ENCODE measurements around the gene ZNF587B.
A peak's percentile ranks its signal among the peaks of the same experiment; 100 is the strongest.
"Not testable (repeated sequence)": the region's sequence is repeated elsewhere in the genome, so short reads cannot be mapped to it uniquely, and the experiment has no call there.

ZNF587B gene

DNA sequence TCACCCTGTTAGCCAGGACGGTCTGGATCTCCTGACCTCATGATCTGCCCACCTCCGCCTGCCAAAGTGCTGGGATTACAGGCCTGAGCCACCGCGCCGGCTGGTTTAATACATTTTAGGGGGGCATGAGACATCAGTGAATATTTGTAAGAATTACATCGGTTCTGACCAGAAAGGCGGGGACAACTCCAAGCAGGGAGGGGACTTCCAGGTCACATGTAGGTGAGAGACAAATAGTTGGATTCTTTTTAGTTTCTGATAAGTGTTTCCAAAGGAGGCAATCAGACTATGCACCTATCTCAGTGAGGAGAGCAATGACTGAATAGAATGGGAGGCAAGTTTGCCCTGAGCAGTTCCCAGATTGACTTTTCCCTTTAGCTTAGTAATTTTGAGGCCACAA lies 11.7 kb upstream of the ZNF587B start:
- no peak for DNase-seq (ENCODE audit: low read depth in 2 of 2)

DNA sequence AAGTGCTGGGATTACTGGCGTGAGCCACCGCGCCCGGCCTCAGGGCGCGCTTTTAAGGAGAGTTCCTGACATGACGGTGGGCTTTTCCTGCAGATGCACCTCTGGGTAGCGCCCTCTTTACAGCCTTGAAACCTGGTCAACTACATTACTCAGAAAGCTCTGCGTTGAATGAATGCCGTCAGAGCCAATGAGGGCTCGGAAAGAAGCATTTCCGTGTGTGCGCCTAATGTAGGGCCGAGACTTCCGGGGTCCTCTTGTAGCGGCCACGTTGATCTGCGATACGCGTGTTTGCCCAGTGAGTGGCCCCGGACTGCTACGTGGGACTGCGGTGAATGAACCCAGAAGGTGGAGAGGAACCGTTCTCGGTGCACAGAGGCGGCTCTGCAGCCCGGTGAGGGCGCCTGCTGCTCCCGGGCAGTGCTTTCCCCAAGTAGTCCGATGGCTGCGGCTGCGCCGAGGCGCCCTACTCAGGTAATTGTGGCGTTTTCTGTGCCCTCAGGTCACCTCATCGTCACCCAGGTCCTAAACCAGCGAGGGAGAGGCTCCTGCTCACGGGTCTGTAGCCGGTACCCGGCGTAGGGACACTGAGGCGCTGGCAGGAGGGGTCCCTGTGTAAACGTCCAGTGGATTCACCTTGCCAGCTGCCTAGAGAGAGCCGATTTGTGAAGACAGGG lies 10.5 kb upstream of the ZNF587B start:
- DNase-seq (ENCODE audit: low read depth in 2 of 2), result peak; percentile 61 to 64

DNA sequence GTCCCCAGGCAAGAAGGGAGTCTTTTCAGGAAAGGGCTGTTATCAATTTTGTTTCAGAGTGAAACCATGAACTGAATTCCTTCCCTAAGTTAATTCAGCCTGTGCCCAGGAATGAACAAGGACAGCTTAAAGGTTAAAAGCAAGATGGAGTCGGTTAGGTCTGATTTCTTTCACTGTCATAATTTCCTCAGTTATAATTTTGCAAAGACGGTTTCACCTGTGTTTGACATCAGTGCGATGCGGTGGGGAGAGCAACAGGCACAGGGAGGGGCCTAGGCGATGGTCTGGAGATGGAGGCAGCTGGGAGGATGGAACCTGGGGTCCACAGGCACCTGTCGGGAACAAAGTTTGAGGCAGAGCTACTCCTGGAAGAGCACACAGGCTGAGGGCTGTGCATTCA lies 9.5 kb upstream of the ZNF587B start:
- DNase-seq (ENCODE audit: low read depth in 2 of 2), result no peak

DNA sequence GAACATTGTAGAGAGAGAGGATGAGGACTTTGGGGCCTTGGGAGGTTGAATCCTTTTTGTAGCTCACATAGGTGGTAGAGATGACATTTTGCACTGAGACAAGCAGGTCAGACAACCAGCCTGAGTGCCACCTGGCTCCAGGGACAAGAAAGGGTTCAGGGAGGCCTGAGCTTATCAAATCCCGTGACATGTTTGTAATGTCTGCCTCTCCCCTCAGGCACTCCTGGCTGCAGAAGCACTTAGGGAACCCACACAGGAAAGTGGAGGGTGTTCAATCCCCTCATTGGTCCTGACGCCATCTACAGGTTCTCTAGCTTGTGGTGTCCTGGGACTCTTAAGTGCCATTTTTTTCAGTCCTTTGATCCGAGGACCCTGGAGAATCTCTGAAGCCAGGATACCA lies 9.0 kb upstream of the ZNF587B start:
- DNase-seq (ENCODE audit: low read depth in 2 of 2), result not testable (repeated sequence)

DNA sequence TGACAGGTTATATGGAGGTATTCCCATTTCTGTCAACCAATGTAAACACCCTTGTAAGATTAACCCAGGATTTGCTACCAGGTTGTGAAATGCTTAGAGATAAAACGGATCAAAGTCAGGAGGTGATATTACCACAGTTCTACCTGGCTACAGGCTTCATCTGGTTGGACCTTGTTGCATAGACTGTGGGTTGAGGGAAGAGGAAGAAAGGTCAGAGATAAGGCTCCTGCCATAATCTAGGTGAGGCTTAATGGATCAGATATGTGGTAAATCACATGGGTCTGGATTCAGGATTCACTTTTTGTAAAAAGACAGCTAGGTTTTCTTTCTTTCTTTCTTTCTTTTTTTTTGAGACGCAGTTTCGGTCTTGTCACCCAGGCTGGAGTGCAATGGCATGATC lies 8.6 kb upstream of the ZNF587B start:
- not testable (repeated sequence) for DNase-seq (ENCODE audit: low read depth in 2 of 2)

DNA sequence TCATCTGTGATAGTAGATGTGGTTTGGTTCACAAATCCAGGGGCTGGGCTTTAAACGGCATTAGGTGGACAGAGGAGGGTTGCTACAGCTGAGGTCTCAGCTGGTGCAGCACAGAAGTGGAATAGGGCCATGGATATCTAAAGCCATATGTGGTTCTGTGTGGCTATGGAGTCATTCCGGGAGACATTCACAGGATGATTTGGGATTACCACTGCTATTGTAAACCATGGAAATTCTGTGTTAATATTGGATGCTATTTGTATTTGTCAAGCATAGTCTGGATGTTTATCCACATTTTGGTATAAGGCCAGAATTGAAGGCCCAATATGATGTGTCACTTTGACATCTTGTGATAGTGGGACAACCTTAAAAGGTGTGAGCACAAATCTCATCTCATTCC lies 6.9 kb upstream of the ZNF587B start:
- not testable (repeated sequence) for DNase-seq (ENCODE audit: low read depth in 2 of 2)

DNA sequence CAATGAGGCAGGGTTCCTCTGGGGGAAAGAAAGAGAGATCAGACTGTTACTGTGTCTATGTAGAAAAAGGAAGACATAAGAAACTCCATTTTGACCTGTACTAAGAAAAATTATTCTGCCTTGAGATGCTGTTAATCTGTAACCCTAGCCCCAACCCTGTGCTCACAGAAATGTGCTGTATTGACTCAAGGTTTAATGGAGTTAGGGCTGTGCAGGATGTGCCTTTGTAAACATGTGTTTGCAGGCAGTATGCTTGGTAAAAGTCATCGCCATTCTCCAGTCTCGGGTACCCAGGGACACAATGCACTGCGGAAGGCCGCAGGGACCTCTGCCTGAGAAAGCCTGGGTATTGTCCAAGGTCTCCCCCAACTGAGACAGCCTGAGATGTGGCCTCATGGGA lies 6.5 kb upstream of the ZNF587B start:
- DNase-seq (ENCODE audit: low read depth in 2 of 2), result not testable (repeated sequence)

DNA sequence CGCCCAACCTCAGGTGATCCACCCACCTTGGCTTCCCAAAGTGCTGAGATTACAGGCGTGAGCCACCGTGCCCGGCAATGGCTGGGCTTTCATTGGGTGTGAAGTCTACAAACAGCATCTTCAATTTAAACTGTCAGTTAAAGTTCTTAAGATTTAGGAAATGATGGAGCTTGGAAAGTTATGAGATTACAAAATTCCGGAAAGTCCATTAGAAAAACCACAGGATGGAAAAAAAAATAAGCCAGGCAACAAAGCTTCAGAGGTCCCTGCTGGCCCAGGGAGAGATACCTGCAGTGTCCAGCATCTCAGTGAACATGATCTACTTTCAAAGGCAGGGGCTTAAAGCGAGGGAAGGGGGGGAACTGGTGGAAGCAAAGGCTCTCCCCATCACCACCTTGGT lies 4.6 kb upstream of the ZNF587B start:
- no peak for DNase-seq (ENCODE audit: low read depth in 2 of 2)

DNA sequence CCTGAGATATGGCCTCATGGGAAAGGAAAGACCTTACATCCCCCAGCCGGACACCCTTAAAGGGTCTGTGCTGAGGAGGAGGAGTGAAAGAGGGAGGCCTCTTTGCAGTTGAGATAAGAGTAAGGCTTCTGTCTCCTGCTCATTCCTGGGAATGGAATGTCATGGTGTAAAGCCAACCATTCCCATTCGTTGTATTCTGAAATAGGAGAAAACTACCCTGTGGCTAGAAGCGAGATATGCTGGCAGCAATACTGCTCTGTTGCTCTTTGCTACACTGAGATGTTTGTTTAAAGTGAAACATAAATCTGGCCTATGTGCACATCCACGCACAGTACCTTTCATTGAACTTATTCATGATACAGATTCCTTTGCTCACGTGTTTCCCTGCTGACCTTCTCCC lies 783 bp upstream of the ZNF587B start:
- no peak for DNase-seq (ENCODE audit: low read depth in 2 of 2)

DNA sequence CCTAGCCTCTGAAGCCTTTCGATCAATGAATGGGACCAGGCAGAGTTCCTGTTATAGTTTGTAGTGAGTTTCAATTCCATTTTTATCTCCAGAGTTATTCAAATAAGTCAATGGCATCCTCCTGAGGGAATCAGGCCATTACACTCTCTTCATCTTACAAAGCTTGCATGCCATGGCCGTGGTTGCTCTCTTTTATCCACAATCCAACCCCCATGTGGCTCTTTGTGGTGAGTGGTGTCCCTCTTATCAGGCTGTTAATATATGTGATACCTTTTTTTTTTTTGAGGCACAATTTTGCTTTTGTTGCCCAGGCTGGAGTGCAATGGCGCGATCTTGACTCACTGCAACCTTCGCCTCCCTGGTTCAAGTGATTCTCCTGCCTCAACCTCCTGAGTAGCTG lies 6.9 kb downstream of the ZNF587B start:
- DNase-seq (ENCODE audit: low read depth in 2 of 2), result not testable (repeated sequence)

DNA sequence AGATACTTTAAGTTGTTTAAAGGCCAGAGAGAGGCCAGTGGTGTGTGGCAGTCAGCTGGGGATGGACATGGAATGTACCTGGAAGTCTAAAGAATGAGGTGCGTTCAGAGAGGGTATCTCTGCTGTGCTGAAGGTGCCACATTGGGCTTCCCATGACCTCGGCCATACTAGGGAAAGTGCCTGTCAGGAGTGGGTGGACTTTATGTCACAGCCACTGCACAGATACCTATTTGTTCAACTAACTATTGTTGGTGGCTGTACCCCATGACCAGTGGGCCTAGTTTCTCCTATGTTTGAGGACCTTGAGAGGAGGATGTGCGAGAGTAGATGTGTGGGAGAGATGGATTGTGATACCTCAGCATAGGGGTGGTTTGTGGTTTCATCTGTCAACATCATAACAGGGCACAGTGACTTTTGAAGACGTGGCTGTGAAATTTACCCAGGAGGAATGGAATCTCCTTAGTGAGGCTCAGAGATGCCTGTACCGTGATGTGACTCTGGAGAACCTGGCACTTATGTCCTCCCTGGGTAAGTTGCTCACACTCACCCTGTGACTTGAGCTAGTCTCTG lies 8.6 kb downstream of the ZNF587B start:
- not testable (repeated sequence) for DNase-seq (ENCODE audit: low read depth in 2 of 2)

DNA sequence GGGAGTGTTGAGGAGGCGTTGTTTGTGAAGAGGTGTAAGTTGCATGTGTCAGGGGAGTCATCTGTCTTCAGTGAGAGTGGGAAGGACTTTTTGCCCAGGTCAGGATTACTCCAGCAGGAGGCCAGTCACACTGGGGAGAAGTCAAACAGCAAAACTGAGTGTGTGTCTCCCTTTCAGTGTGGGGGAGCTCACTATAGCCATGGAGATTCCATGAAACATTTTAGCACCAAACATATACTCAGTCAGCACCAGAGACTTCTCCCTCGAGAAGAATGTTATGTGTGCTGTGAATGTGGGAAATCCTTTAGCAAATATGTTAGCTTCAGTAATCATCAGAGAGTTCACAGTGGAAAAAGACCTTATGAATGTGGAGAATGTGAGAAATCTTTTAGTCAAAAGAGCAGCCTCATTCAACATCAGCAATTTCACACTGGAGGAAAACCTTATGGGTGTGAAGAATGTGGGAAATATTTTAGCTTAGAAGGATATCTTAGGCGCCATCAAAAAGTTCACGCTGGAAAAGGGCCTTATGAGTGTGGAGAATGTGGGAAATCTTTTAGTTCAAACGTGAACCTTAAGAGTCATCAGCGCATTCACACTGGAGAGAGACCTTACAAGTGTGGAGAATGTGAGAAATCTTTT lies 11.1 kb downstream of the ZNF587B start:
- no peak for DNase-seq (ENCODE audit: low read depth in 2 of 2)

DNA sequence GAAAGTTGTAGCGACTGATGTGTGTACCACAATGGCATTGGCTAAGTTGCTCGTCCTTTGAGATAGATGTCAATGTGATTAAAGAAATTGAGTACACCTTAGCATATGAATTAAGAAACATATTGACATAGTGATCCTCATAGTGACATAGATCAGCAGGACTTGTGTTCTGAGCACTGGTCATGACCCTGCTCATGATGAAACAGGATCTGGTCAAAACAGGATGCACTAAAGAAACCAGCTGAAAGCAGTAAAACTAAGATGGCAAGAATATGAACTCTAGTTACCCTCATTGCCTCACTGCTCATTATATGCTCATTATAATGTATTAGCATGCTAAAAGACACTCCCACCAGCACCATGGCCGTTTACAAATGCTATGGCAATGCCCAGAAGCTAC lies 17.1 kb downstream of the ZNF587B start:
- DNase-seq (ENCODE audit: low read depth in 2 of 2), result not testable (repeated sequence)

DNA sequence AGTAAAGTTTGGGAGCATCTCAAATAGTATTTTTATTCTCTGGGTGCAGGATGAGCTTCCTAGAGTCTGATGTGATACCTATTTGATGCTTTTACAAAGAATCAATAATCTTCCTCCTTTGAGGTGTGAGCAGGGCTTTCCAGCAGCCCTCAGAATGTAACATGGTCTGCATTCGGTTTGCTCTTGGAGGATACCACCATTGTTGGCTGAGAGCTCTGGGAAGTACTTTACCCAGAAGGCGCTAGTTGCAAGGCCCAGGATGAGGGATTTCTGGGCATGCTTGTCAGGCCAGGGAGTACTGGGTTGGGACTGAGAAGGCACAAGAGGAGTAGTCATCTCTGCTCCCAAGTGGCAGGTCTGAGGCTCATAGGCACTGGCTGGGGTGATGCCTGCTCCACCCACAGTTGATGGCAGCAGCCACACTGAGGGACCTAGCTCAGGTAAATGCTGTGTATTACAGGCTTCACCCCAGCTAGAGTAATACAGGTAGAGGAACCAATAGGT lies 19.1 kb downstream of the ZNF587B start:
- DNase-seq (ENCODE audit: low read depth in 2 of 2), result not testable (repeated sequence)

DNA sequence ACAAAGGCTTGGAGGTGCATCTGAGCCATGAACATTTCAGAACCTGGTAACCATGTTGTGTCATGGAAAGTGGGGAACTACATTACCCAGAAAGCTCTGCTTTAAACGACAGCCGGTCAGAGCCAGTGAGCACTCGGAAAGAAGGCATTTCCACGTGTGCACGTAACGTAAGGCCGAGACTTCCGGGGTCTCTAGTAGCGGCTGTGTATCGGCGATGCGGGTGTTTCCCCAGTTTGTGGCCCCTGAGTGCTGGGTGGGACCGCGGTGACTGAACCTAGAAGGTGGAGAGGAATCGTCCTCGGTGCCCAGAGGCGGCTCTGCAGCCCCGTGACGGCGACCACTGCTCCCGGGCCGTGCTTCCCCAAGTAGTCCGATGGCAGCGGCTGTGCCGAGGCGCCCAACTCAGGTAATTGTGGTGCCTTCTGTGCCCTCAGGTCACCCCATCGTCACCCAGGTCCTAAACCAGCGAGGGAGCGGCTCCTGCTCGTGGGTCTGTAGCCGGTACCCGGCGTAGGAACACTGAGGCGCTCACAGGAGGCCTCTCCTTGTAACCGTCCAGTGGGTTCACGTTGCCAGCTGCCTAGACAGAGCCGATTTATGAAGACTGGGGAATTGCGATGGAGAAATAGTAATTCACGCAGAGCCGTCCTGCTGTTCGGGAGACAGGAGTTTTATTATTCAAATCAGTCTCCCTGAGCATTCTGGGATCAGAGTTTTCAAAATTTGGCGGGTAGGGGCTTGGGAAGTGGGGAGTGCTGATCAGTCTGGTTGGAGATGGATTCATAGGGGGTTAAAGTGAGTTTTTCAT lies 19.8 kb downstream of the ZNF587B start, which contains the start of gene ZNF587:
Gene ZNF587 (plus strand): TSS at position 194 of the 808 bp plus-strand sequence. CDS start 180 bp downstream, at position 374.
- DNase-seq (ENCODE audit: low read depth in 2 of 2), result peak; percentile 61 to 63

DNA sequence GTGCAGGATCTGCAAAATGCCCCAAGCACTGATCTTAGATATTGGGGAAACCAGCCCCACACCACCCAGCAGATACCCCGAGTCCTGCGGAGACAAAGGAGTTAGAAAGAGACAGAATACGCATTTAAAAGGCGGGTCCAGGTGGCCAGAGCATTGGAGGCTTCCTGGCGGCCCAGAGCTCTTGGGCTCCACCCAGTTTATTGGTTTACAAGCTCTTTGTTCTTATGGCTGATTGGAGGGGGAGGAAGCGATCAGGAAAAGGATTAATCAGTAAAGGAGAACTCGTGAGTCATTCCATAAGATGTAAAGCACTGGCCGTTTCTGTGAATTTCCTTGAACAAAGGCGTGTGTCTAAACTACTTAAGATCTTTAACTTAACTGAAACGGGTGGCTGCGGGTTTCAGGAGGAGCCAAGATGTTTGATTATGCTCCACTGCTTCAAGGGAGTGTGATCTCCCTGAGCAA lies 20.5 kb downstream of the ZNF587B start:
- no peak for DNase-seq (ENCODE audit: low read depth in 2 of 2)

DNA sequence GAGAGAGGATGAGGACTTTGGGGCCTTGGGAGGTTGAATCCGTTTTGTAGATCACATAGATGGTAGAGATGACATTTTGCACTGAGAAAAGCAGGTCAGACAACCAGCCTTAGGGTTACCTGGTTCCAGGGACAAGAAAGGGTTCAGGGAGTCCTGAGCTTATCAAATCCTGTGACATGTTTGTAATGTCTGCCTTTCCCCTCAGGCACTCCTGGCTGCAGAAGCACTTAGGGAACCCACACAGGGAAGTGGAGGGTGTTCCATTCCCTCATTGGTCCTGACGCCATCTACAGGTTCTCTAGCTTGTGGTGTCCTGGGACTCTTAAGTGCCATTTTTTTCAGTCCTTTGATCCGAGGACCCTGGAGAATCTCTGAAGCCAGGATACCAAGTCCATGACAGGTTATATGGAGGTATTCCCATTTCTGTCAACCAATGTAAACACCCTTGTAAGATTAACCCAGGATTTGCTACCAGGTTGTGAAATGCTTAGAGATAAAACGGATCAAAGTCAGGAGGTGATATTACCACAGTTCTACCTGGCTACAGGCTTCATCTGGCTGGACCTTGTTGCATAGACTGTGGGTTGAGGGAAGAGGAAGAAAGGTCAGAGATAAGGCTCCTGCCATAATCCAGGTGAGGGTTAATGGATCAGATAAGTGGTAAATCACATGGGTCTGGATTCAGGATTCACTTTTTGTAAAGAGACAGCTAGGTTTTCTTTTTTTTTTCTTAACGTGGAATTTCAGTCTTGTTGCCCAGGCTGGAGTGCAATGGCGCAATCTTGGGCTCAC lies 21.9 kb downstream of the ZNF587B start:
- DNase-seq (ENCODE audit: low read depth in 2 of 2), result not testable (repeated sequence)

DNA sequence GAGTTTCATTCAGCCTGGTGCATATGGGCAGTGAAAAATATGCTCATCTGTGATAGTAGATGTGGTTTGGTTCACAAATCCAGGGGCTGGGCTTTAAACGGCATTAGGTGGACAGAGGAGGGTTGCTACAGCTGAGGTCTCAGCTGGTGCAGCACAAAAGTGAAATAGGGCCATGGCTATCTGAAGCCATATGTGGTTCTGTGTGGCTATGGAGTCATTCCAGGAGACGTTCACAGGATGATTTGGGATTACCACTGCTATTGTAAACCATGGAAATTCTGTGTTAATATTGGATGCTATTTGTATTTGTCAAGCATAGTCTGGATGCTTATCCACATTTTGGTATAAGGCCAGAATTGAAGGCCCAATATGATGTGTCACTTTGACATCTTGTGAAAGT lies 24.0 kb downstream of the ZNF587B start:
- not testable (repeated sequence) for DNase-seq (ENCODE audit: low read depth in 2 of 2)

DNA sequence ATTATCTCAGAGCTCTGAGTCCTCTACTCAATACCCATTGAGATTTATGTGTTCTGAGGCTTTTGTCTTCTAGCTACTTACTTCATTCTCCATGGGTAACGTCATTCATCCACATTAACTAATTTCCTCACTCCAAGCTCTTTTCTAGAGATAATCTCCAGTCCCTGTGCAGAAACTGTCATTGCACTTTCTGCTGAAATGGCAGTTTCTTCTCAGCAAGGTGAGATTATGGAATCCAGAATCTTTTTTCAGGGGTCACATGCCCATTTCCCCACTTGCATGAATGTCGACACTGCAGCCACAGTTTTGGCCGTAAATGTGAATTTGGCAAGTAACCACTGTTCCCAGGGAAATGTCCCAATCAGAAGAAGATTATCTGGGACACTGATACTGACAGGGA lies 32.3 kb downstream of the ZNF587B start:
- not testable (repeated sequence) for DNase-seq (ENCODE audit: low read depth in 2 of 2)

DNA sequence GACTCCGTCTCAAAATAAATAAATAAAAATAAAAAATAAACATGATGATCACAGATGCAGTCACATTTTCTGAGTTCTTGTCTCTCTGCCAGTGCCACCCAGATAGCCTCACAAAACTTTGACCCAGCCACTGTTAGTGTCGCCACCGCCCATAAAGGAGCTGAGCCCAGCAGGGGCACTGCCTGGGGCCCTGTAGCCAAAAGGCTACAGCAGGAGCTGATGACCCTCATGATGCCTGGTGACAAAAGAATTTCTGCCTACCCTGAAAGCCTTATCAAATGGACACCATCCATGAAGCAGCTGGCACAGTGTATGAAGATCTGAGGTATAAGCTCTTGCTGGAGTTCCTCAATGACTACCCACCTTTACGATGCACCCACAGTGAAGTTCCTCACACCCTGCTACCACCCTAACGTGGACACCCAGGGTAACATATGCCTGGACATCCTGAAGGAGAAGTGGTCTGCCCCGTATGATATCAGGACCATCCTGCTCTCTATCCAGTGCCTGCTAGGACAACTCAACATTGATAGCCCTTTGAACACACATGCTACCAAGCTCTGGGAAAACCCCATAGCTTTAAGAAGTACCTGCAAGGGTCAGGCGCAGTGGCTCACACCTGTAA lies 37.9 kb downstream of the ZNF587B start:
- DNase-seq (ENCODE audit: low read depth in 2 of 2), result no peak

DNA sequence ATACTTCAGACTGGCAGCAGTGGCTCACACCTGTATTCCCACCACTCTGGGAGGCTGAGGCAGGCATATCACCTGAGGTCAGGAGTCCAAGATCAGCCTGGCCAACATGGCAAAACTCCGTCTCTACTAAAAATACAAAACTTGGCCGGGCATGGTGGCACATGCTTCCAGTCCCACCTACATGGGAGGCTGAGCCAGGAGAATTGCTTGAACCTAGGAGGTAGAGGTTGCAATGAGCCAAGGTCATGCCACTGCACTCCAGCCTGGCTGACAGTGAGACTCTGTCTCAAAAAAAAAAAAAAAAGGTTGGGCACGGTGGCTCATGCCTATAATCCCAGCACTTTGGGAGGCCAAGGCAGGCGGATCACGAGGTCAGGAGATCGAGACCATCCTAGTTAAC lies 39.6 kb downstream of the ZNF587B start:
- not testable (repeated sequence) for DNase-seq (ENCODE audit: low read depth in 2 of 2)
